ENCODE measurements around the gene KLK15.
"Not testable (repeated sequence)": the region's sequence is repeated elsewhere in the genome, so short reads cannot be mapped to it uniquely, and the experiment has no call there.

Gene KLK15

GRCh38 chr19:50820086-50820485 is 13.3 kb downstream of the KLK15 start:
- no peak for DNase-seq

- DNase-seq: no peak
These were observed 13.7 kb downstream of the KLK15 start for GRCh38 chr19:50819636-50820035.

- no peak for DNase-seq
These were observed 14.4 kb downstream of the KLK15 start for GRCh38 chr19:50818859-50819472.

- DNase-seq: peak in 2 of 4 experiments; percentile 26 to 41
These were observed 15.2 kb downstream of the KLK15 start for GRCh38 chr19:50817941-50818858.

- DNase-seq: no peak
These were observed 17.9 kb downstream of the KLK15 start for GRCh38 chr19:50815439-50815838.

- no peak for DNase-seq
These were observed 18.5 kb downstream of the KLK15 start for GRCh38 chr19:50814883-50815282.

- no peak for DNase-seq
These were observed 20.9 kb downstream of the KLK15 start for GRCh38 chr19:50812474-50812873.

- DNase-seq: not testable (repeated sequence)
These were observed 21.6 kb downstream of the KLK15 start for GRCh38 chr19:50811622-50812238.

GRCh38 chr19:50808856-50809255 is 24.5 kb downstream of the KLK15 start:
- DNase-seq: no peak

- DNase-seq: peak; percentile 90 to 98 (median 94)
These were observed 28.7 kb downstream of the KLK15 start for GRCh38 chr19:50804420-50805272.

GRCh38 chr19:50803633-50804419 is 29.5 kb downstream of the KLK15 start:
- DNase-seq: no peak

GRCh38 chr19:50801107-50801506 is 32.3 kb downstream of the KLK15 start:
- DNase-seq: no peak

GRCh38 chr19:50799547-50799851 is 33.9 kb downstream of the KLK15 start:
- no peak for DNase-seq

GRCh38 chr19:50798659-50799546 is 34.5 kb downstream of the KLK15 start:
- DNase-seq: no peak

- DNase-seq: no peak
These were observed 35.4 kb downstream of the KLK15 start for GRCh38 chr19:50797781-50798658.

GRCh38 chr19:50797429-50797780 is 36.0 kb downstream of the KLK15 start:
- no peak for DNase-seq

- no peak for DNase-seq
These were observed 36.5 kb downstream of the KLK15 start for GRCh38 chr19:50796634-50797428.

- DNase-seq: no peak
These were observed 37.2 kb downstream of the KLK15 start for GRCh38 chr19:50796128-50796633.

GRCh38 chr19:50795664-50796073 is 37.7 kb downstream of the KLK15 start:
- no peak for DNase-seq
